HEK293 (cell line): ENCODE results near the gene SYNJ1.
"Not testable (repeated sequence)": the region's sequence is repeated elsewhere in the genome, so short reads cannot be mapped to it uniquely, and the experiment has no call there.

Experiments
- HOXA7 ChIP-seq: sonication (generic); formaldehyde crosslinking; IDR thresholded peaks from 2 replicates; pipeline ENCODE4 v1.8.1; 2022; ENCODE audit warnings: missing genetic modification reagents, borderline replicate concordance
- REPIN1 ChIP-seq: fragments of 450-650 bp; formaldehyde crosslinking; IDR thresholded peaks from 2 replicates; pipeline ENCODE4 v1.5.1; 2017; ENCODE audit warnings: missing biosample characterization, missing genetic modification characterization, low read depth
- TCF7L2 ChIP-seq: IDR thresholded peaks from 2 replicates; pipeline ENCODE4 v1.6.1; 2011; ENCODE audit warnings: low read depth, mild to moderate bottlenecking, inconsistent platforms, low read length, moderate library complexity, borderline replicate concordance
- ZBTB1 ChIP-seq: fragments of 450-650 bp; formaldehyde crosslinking; IDR thresholded peaks from 2 replicates; pipeline ENCODE4 v1.5.1; 2016; ENCODE audit warnings: missing biosample characterization, missing genetic modification characterization
- ZNF121 ChIP-seq: fragments of 450-650 bp; formaldehyde crosslinking; IDR thresholded peaks from 2 replicates; pipeline ENCODE4 v1.5.1; 2016; ENCODE audit warnings: missing biosample characterization, missing genetic modification characterization
- ZNF707 ChIP-seq: fragments of 450-650 bp; formaldehyde crosslinking; IDR thresholded peaks from 2 replicates; pipeline ENCODE4 v1.5.1; 2016; ENCODE audit warnings: missing biosample characterization, missing genetic modification characterization
- ZNF76 ChIP-seq: fragments of 450-650 bp; formaldehyde crosslinking; IDR thresholded peaks from 2 replicates; pipeline ENCODE4; 2016; ENCODE audit warnings: low read depth, missing biosample characterization, missing genetic modification characterization, borderline replicate concordance
- TF ChIP-seq, protein P1 (sequence below): fragments of 450-650 bp; formaldehyde crosslinking; IDR thresholded peaks from 2 replicates; pipeline ENCODE4 v1.5.1; 2016; ENCODE audit warnings: missing biosample characterization, missing genetic modification characterization
- TF ChIP-seq, protein P2 (sequence below): sonication (generic); formaldehyde crosslinking; IDR thresholded peaks from 2 replicates; pipeline ENCODE4 v1.8.1; 2022; ENCODE audit warnings: mild to moderate bottlenecking, moderate library complexity, missing genetic modification reagents

DNA sequence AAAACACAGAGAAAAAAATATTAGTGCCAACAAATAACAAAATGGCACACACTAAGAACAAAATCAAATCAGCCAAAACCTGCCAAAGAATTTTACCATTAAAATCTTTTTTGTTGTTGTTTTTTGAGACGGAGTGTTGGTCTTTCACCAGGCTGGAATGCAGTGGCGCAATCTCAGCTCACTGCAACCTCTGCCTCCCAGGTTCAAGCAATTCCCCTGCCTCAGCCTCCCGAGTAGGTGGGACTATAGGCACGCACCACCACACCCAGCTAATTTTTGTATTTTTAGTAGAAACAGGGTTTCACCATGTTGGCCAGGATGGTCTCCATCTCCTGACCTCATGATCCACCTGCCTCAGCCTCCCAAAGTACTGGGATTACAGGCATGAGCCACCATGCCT is 8.3 kb upstream of the SYNJ1 start:
- TF ChIP-seq HOXA7; ZNF76 (tag by site-specific recombination); ZNF121; REPIN1 (tag by site-specific recombination); TCF7L2; ZNF707 (tag by site-specific recombination); ZBTB1 (tag by site-specific recombination): not testable (repeated sequence)
- TF ChIP-seq, protein P1, sequence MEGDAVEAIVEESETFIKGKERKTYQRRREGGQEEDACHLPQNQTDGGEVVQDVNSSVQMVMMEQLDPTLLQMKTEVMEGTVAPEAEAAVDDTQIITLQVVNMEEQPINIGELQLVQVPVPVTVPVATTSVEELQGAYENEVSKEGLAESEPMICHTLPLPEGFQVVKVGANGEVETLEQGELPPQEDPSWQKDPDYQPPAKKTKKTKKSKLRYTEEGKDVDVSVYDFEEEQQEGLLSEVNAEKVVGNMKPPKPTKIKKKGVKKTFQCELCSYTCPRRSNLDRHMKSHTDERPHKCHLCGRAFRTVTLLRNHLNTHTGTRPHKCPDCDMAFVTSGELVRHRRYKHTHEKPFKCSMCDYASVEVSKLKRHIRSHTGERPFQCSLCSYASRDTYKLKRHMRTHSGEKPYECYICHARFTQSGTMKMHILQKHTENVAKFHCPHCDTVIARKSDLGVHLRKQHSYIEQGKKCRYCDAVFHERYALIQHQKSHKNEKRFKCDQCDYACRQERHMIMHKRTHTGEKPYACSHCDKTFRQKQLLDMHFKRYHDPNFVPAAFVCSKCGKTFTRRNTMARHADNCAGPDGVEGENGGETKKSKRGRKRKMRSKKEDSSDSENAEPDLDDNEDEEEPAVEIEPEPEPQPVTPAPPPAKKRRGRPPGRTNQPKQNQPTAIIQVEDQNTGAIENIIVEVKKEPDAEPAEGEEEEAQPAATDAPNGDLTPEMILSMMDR (tag by site-specific recombination), result not testable (repeated sequence)
- TF ChIP-seq, protein P2, sequence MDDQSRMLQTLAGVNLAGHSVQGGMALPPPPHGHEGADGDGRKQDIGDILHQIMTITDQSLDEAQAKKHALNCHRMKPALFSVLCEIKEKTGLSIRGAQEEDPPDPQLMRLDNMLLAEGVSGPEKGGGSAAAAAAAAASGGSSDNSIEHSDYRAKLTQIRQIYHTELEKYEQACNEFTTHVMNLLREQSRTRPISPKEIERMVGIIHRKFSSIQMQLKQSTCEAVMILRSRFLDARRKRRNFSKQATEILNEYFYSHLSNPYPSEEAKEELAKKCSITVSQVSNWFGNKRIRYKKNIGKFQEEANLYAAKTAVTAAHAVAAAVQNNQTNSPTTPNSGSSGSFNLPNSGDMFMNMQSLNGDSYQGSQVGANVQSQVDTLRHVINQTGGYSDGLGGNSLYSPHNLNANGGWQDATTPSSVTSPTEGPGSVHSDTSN (CRISPR knock-in tag), result not testable (repeated sequence)
